GM12892 (cell line): ENCODE results near the gene ADGRL3.
"Not testable (repeated sequence)": the region's sequence is repeated elsewhere in the genome, so short reads cannot be mapped to it uniquely, and the experiment has no call there.

Experiments used
- DNase-seq: peaks from one replicate; pipeline ENCODE4 v3.0.0; 2011; ENCODE audit not compliant: insufficient read length
- FAIRE-seq: peaks from 2 replicates; lab custom pipeline; 2011; peaks lifted over from hg19 to GRCh38; lab: Jason Lieb, UNC
- POLR2A ChIP-seq: IDR thresholded peaks from 2 replicates; pipeline ENCODE4 v1.6.1; 2011; ENCODE audit warnings: low read depth, low read length, control low read depth
- POLR2AphosphoS5 ChIP-seq: IDR thresholded peaks from 2 replicates; pipeline ENCODE4 v1.6.1; 2011; ENCODE audit warnings: low read depth, low read length, control low read depth
- TAF1 ChIP-seq: IDR thresholded peaks from 2 replicates; pipeline ENCODE4 v1.6.1; 2011; ENCODE audit warnings: low read depth, mild to moderate bottlenecking, control low read depth, low read length, borderline replicate concordance

The ADGRL3 gene

GRCh38 chr4:61590881-61591280, 390.8 kb downstream of the ADGRL3 start:
- FAIRE-seq: no peak
- no peak for TF ChIP-seq POLR2AphosphoS5
- TF ChIP-seq POLR2A: no peak
- no peak for TF ChIP-seq TAF1
- no peak for DNase-seq

GRCh38 chr4:61596606-61597340, 396.6 kb downstream of the ADGRL3 start:
- TF ChIP-seq POLR2AphosphoS5: no peak
- no peak for TF ChIP-seq POLR2A
- no peak for DNase-seq
- no peak for FAIRE-seq

GRCh38 chr4:61603086-61603485, 403.0 kb downstream of the ADGRL3 start:
- FAIRE-seq (no peak), DNase-seq (no peak)
- no peak for TF ChIP-seq POLR2AphosphoS5
- TF ChIP-seq TAF1: no peak
- TF ChIP-seq POLR2A: no peak

GRCh38 chr4:61604054-61604453, 403.9 kb downstream of the ADGRL3 start:
- FAIRE-seq: no peak
- no peak for TF ChIP-seq TAF1
- no peak for TF ChIP-seq POLR2AphosphoS5
- no peak for TF ChIP-seq POLR2A

GRCh38 chr4:61605984-61606383, 405.9 kb downstream of the ADGRL3 start:
- FAIRE-seq (no peak), DNase-seq (no peak)
- TF ChIP-seq TAF1 (no peak), POLR2AphosphoS5 (no peak), POLR2A (no peak)

More at GRCh38 chr4:61604054-61604453, 403.9 kb downstream of the ADGRL3 start:
- DNase-seq: no peak

- DNase-seq: no peak
- FAIRE-seq: no peak
Observed at GRCh38 chr4:61614231-61614630, 414.1 kb downstream of the ADGRL3 start.

GRCh38 chr4:61619528-61619927, 419.4 kb downstream of the ADGRL3 start:
- FAIRE-seq (no peak), DNase-seq (no peak)
- TF ChIP-seq TAF1: no peak
- TF ChIP-seq POLR2A: no peak
- no peak for TF ChIP-seq POLR2AphosphoS5

More at GRCh38 chr4:61614231-61614630, 414.1 kb downstream of the ADGRL3 start:
- TF ChIP-seq TAF1 (no peak), POLR2A (no peak), POLR2AphosphoS5 (no peak)

GRCh38 chr4:61628282-61628681, 428.2 kb downstream of the ADGRL3 start:
- DNase-seq (no peak), FAIRE-seq (no peak)
- TF ChIP-seq POLR2A: no peak
- TF ChIP-seq POLR2AphosphoS5: no peak
- no peak for TF ChIP-seq TAF1

GRCh38 chr4:61628727-61629126, 428.6 kb downstream of the ADGRL3 start:
- TF ChIP-seq POLR2A (no peak), TAF1 (no peak), POLR2AphosphoS5 (no peak)
- no peak for FAIRE-seq
- no peak for DNase-seq

GRCh38 chr4:61630548-61630947, 430.4 kb downstream of the ADGRL3 start:
- TF ChIP-seq POLR2A (no peak), TAF1 (no peak), POLR2AphosphoS5 (no peak)
- DNase-seq: no peak
- FAIRE-seq: no peak

- FAIRE-seq (no peak), DNase-seq (no peak)
- TF ChIP-seq POLR2A (no peak), TAF1 (no peak), POLR2AphosphoS5 (no peak)
Observed at GRCh38 chr4:61638591-61638990, 438.5 kb downstream of the ADGRL3 start.

- not testable (repeated sequence) for DNase-seq, FAIRE-seq
Observed at GRCh38 chr4:61646746-61647350, 446.7 kb downstream of the ADGRL3 start.

- FAIRE-seq: no peak
- no peak for TF ChIP-seq TAF1
- TF ChIP-seq POLR2AphosphoS5: no peak
Observed at GRCh38 chr4:61648264-61648663, 448.1 kb downstream of the ADGRL3 start.

More at GRCh38 chr4:61648264-61648663, 448.1 kb downstream of the ADGRL3 start:
- DNase-seq: no peak
